Spleen (tissue), 11 donors: Measurements from ENCODE around the gene RBM12. TPM values are rescaled to one million over a fixed set of nuclear protein-coding genes. Genes with fewer than 3 reads are reported as not detected.

Experiments
- DNase-seq: peaks from one replicate; pipeline ENCODE4 v3.0.0-alpha.2; 2020
- H3K27ac ChIP-seq, 8 donors: fragments of 200-600 bp; sonication (generic) in 7 of 8; 1 replicate in 4 of 8; 2 replicates in 4 of 8; pipeline versions ENCODE4 v1.5.0 to v1.8.0; 2016 to 2021; ENCODE audit warnings: inconsistent platforms in 4 of 8, mild to moderate bottlenecking in 4 of 8, moderate library complexity in 1 of 8
- H3K27me3 ChIP-seq, 7 donors: fragments of 200-600 bp; sonication (generic) in 6 of 7; replicated peaks in 1 of 7; 1 replicate in 4 of 7; 2 replicates in 3 of 7; pipeline versions ENCODE4 v1.5.0 to v1.8.0; 2016 to 2021; ENCODE audit warnings: inconsistent platforms in 3 of 7, mild to moderate bottlenecking in 1 of 7
- H3K36me3 ChIP-seq, 6 donors: fragments of 200-600 bp; sonication (generic) in 5 of 6; 1 replicate in 4 of 6; 2 replicates in 2 of 6; pipeline versions ENCODE4 v1.5.0 to v1.8.0; 2016 to 2021; ENCODE audit warnings: inconsistent platforms in 2 of 6
- H3K4me1 ChIP-seq, 6 donors: fragments of 200-600 bp; sonication (generic) in 5 of 6; 1 replicate in 3 of 6; 2 replicates in 3 of 6; pipeline versions ENCODE4 v1.5.0 to v1.8.0; 2016 to 2021; ENCODE audit warnings: inconsistent platforms in 3 of 6
- H3K4me3 ChIP-seq, 8 donors: fragments of 200-600 bp; sonication (generic) in 7 of 8; 1 replicate in 4 of 8; 2 replicates in 4 of 8; pipeline versions ENCODE4 v1.5.0 to v1.8.0; 2016 to 2021; ENCODE audit warnings: inconsistent platforms in 4 of 8, mild to moderate bottlenecking in 4 of 8, moderate library complexity in 2 of 8
- H3K9me3 ChIP-seq, 8 donors: fragments of 200-600 bp; sonication (generic) in 7 of 8; 1 replicate in 4 of 8; 2 replicates in 4 of 8; pipeline versions ENCODE4 v1.5.0 to v1.8.0; 2016 to 2021; ENCODE audit warnings: inconsistent platforms in 4 of 8
- CTCF ChIP-seq, 11 experiments: fragments of 200-600 bp in 7 of 11; fragments of 450-650 bp in 4 of 11; sonication (generic) in 4 of 11; IDR thresholded peaks in 8 of 11; conservative IDR thresholded peaks in 3 of 11; 1 replicate in 7 of 11; 2 replicates in 4 of 11; pipeline versions ENCODE4 v1.4.0 to v1.8.0; 2016 to 2021; ENCODE audit warnings: antibody characterized with exemption in 11 of 11, inconsistent platforms in 4 of 11, mild to moderate bottlenecking in 1 of 11
- POLR2A ChIP-seq, 3 donors: fragments of 450-650 bp; IDR thresholded peaks; one replicate each; pipeline ENCODE4 v1.5.1; 2017; ENCODE audit warnings: antibody characterized with exemption in 3 of 3, mild to moderate bottlenecking in 1 of 3
- POLR2AphosphoS5 ChIP-seq, 3 donors: sonication (generic); formaldehyde crosslinking; IDR thresholded peaks; one replicate each; pipeline ENCODE4 v1.5.1; 2017; ENCODE audit warnings: antibody characterized with exemption in 3 of 3
- WGBS, 5 donors: extraction: QIAGEN DNeasy Blood & Tissue Kit in 3 of 5; methylation state at CpG; one replicate each; pipeline versions ENCODE4 v1.1.5 to v1.1.7; 2013 to 2018; 5-methylcytosine and 5-hydroxymethylcytosine counted together
- intact Hi-C: fragments of 100-400 bp; cut with DNase I; formaldehyde crosslinking; loops from one replicate; pipeline ENCODE4 v1.15.0; 2023; ENCODE audit warnings: low total_unique reads
- polyA plus RNA-seq, 3 donors: library from polyadenylated mRNA; stranded (reverse); fragments of 200-250 nt; gene quantifications; one replicate each; pipeline ENCODE4 v1.2.1, GENCODE V29; 2013
- small RNA-seq, 4 donors: library from RNA; depleted of rRNA; stranded (forward); fragments of <200 nt; gene quantifications; one replicate each; pipeline ENCODE3, GENCODE V24; 2016
- total RNA-seq, 7 donors: library from RNA; depleted of rRNA in 3 of 7; stranded (reverse); fragments of >200 nt in 3 of 7; fragmentation: NEBNext Ultra II Directional in 4 of 7; extraction: Animal tissue kit (Norgen Biotek cat#: 25700) in 4 of 7; gene quantifications; one replicate each; pipeline versions ENCODE4 v1.1.0 to v1.2.1, GENCODE V29; 2016 to 2021
- donor health status: healthy with polysubstance abuse.
- donor health status: DM: no; HTN: no; CAD: no; lungs with moderate emphysema.
- donor health status: DM: no; HTN: no; CAD: no.
- donor health status: Bipolar disorder and iron deficiency.
- donor health status: healthy.
- donor health status: DM: no; HTN: no; CAD: no.
- donor health status: DM: yes; HTN: yes; CAD: no.

Gene RBM12
- total and polyA plus RNA-seq, 10 donors, result 10.6 to 100 (median 51.4) TPM

- intact Hi-C loops, result no loop called here
- TF ChIP-seq POLR2AphosphoS5 (IDR thresholded peaks at IDR 0.05), result no peak
- TF ChIP-seq CTCF (IDR thresholded peaks at IDR 0.05 in 8 of 11, conservative IDR thresholded peaks at IDR 0.05 in 3 of 11), result no peak
- TF ChIP-seq POLR2A (IDR thresholded peaks at IDR 0.05), result no peak
- peak overlapping the region; percentile 22 to 72 (median 46) for H3K4me3 ChIP-seq
- H3K27ac ChIP-seq, result peak overlapping the region in 1 of 8 donors; percentile 56
- no peak for DNase-seq
- no peaks in the 10 kb centered on the region for H3K9me3 ChIP-seq
- H3K36me3 ChIP-seq, result no peaks in the 10 kb centered on the region
- peaks cover 8 to 23% (median 19%) of the 10 kb centered on the region in 6 donors for H3K4me1 ChIP-seq
- peaks cover 0 to 44% (median 23%) of the 10 kb centered on the region in 7 donors for H3K27me3 ChIP-seq
- WGBS, 5 donors, result 27 to 44% (median 28%) methylated on average over 22 to 34 of the region's 34 CpGs
Measured at GRCh38 chr20:35600176-35600992, 64.3 kb downstream of the RBM12 start.

GRCh38 chr20:35599776-35600120, 65.0 kb downstream of the RBM12 start:
- 90 to 95% (median 92%) methylated on average over 3 to 9 of the region's 9 CpGs for WGBS, 5 donors
- TF ChIP-seq POLR2AphosphoS5 (IDR thresholded peaks at IDR 0.05) (no peak), CTCF (IDR thresholded peaks at IDR 0.05 in 8 of 11, conservative IDR thresholded peaks at IDR 0.05 in 3 of 11) (no peak), POLR2A (IDR thresholded peaks at IDR 0.05) (no peak)
- Histone ChIP-seq H3K4me1 (peaks cover 8 to 23% (median 19%) of the 10 kb centered on the region in 6 donors), H3K36me3 (no peaks in the 10 kb centered on the region), H3K27ac (no peak overlapping the region), H3K27me3 (peaks cover 0 to 44% (median 23%) of the 10 kb centered on the region in 7 donors), H3K4me3 (no peak overlapping the region), H3K9me3 (no peaks in the 10 kb centered on the region)
- intact Hi-C loops, result no loop called here
- DNase-seq, result no peak

Small RNA genes lying within 50 kb of the gene (small RNA-seq; reads per million reads assigned to genes)
- gene RNU6-759P, result 0 reads per million in 4 donors

Other genes starting within 250 kb of the RBM12 start
- not detected for gene GDF5, start 226.7 kb downstream of the RBM12 start, total RNA-seq
- gene GDF5, start 226.7 kb downstream of the RBM12 start, polyA plus RNA-seq, result under 1 TPM; 0.02 to 0.06 (median 0.03) TPM
- gene CEP250, start 209.3 kb downstream of the RBM12 start, total RNA-seq, result 10 to 100 TPM; 44.3 to 70.0 (median 50.6) TPM
- gene CEP250, start 209.3 kb downstream of the RBM12 start, polyA plus RNA-seq, result 10 to 100 TPM; 15.2 to 25.6 (median 15.7) TPM
- gene C20orf173, start 135.2 kb downstream of the RBM12 start, total RNA-seq, result not detected
- not detected for gene C20orf173, start 135.2 kb downstream of the RBM12 start, polyA plus RNA-seq
- gene ERGIC3, start 122.8 kb downstream of the RBM12 start, total RNA-seq, result 100 to 1,000 TPM; 127 to 179 (median 149) TPM
- 100 to 1,000 TPM; 134 to 179 (median 145) TPM for gene ERGIC3, start 122.8 kb downstream of the RBM12 start, polyA plus RNA-seq
- 10 to 100 TPM in 5 of 7 donors, 1 to 10 TPM in 2; 2.5 to 32.1 (median 14.7) TPM for gene SPAG4, start 49.1 kb downstream of the RBM12 start, total RNA-seq
- 10 to 100 TPM in 1 of 3 donors, 1 to 10 TPM in 2; 5.2 to 10.9 (median 5.7) TPM for gene SPAG4, start 49.1 kb downstream of the RBM12 start, polyA plus RNA-seq
- gene CPNE1, start within 50 bp of the RBM12 start, total RNA-seq, result 100 to 1,000 TPM in 6 of 7 donors, 10 to 100 TPM in 1; 93.9 to 247 (median 234) TPM
- 100 to 1,000 TPM; 183 to 215 (median 203) TPM for gene CPNE1, start within 50 bp of the RBM12 start, polyA plus RNA-seq
- 10 to 100 TPM; 22.8 to 40.8 (median 25.6) TPM for gene NFS1, start 34.5 kb upstream of the RBM12 start, total RNA-seq
- gene NFS1, start 34.5 kb upstream of the RBM12 start, polyA plus RNA-seq, result 10 to 100 TPM; 21.3 to 33.8 (median 29.7) TPM
- 100 to 1,000 TPM in 3 of 7 donors, 10 to 100 TPM in 4; 66.2 to 166 (median 75.7) TPM for gene ROMO1, start 34.5 kb upstream of the RBM12 start, total RNA-seq
- gene ROMO1, start 34.5 kb upstream of the RBM12 start, polyA plus RNA-seq, result 100 to 1,000 TPM; 333 to 372 (median 354) TPM
- gene RBM39, start 77.4 kb upstream of the RBM12 start, total RNA-seq, result 100 to 1,000 TPM; 386 to 649 (median 405) TPM
- gene RBM39, start 77.4 kb upstream of the RBM12 start, polyA plus RNA-seq, result 100 to 1,000 TPM; 287 to 638 (median 423) TPM
- gene PHF20, start 107.1 kb upstream of the RBM12 start, total RNA-seq, result 10 to 100 TPM; 49.9 to 89.9 (median 69.4) TPM
- 10 to 100 TPM; 40.0 to 49.3 (median 45.3) TPM for gene PHF20, start 107.1 kb upstream of the RBM12 start, polyA plus RNA-seq